B cell (primary cell): Measurements from ENCODE around the gene FMN1. TPM values are rescaled to one million over a fixed set of nuclear protein-coding genes. Genes with fewer than 3 reads are reported as not detected.

Experiments used
- ATAC-seq: fragments of 200-7000 bp; cut with Tn5 transposase; one replicate; pipeline ENCODE4 v1.10.0; 2021; ENCODE audit warnings: low read depth, mild to moderate bottlenecking, moderate number of reproducible peaks, moderate library complexity
- CTCF ChIA-PET: fragments of 350-600 bp; sonication (Branson Sonifier 250); formaldehyde crosslinking; loops from one replicate; lab custom pipeline; 2021; ENCODE audit warnings: antibody characterized with exemption, inconsistent platforms; lab: Charles Lee
- POLR2A ChIA-PET: fragments of 350-600 bp; sonication (Branson Sonifier 250); formaldehyde crosslinking; loops from one replicate; lab custom pipeline; 2021; ENCODE audit warnings: antibody characterized with exemption; lab: Charles Lee
- DNase-seq: peaks from one replicate; pipeline ENCODE4 v3.0.0; 2013
- H2AFZ ChIP-seq: 2 replicates; pipeline ENCODE4 v1.6.1; 2012; ENCODE audit warnings: mild to moderate bottlenecking, low read depth, low read length; ENCODE audit not compliant: insufficient read depth, poor library complexity, severe bottlenecking
- H3K27ac ChIP-seq, 2 donors: 1 replicate in 1 of 2; 2 replicates in 1 of 2; pipeline ENCODE4 v1.5.1; 2012 to 2013; ENCODE audit warnings: low read length in 2 of 2, mild to moderate bottlenecking in 2 of 2, moderate library complexity in 1 of 2
- H3K27me3 ChIP-seq, 4 experiments: fragments of 200-600 bp in 1 of 4; sonication (generic) in 1 of 4; replicated peaks in 1 of 4; 1 replicate in 2 of 4; 2 replicates in 2 of 4; pipeline versions ENCODE4 v1.6.1 to v1.7.0; 2013 to 2016; ENCODE audit warnings: low read length in 3 of 4, mild to moderate bottlenecking in 2 of 4, mixed read lengths in 1 of 4, moderate library complexity in 1 of 4; ENCODE audit not compliant: insufficient read depth in 4 of 4, control insufficient read depth in 3 of 4; ENCODE audit errors: control extremely low read depth in 1 of 4
- H3K36me3 ChIP-seq, 2 experiments: replicated peaks in 1 of 2; 1 replicate in 1 of 2; 2 replicates in 1 of 2; pipeline versions ENCODE4 v1.6.1 to v1.7.1; 2013; ENCODE audit warnings: low read length in 1 of 2; ENCODE audit not compliant: insufficient read depth in 2 of 2, control insufficient read depth in 1 of 2; ENCODE audit errors: control extremely low read depth in 1 of 2, extremely low read depth in 1 of 2
- H3K4me1 ChIP-seq, 2 donors: fragments of 200-600 bp in 1 of 2; sonication (generic) in 1 of 2; 1 replicate in 1 of 2; 2 replicates in 1 of 2; pipeline versions ENCODE4 v1.5.1 to v1.6.1; 2013 to 2017; ENCODE audit warnings: low read length in 2 of 2; ENCODE audit not compliant: control insufficient read depth in 2 of 2, insufficient read depth in 2 of 2
- H3K4me2 ChIP-seq: replicated peaks from 2 replicates; pipeline ENCODE3; 2012; ENCODE audit warnings: mild to moderate bottlenecking, low read depth, low read length; ENCODE audit not compliant: poor library complexity, severe bottlenecking
- H3K4me3 ChIP-seq, 5 experiments: fragments of 200-600 bp in 1 of 5; sonication (generic) in 1 of 5; 1 replicate in 3 of 5; 2 replicates in 2 of 5; pipeline versions ENCODE4 v1.5.1 to v1.7.0; 2011 to 2016; ENCODE audit warnings: low read length in 4 of 5, mild to moderate bottlenecking in 4 of 5, low read depth in 2 of 5, control low read depth in 1 of 5, moderate library complexity in 1 of 5; ENCODE audit not compliant: insufficient read depth in 1 of 5; ENCODE audit errors: control extremely low read depth in 1 of 5, extremely low read depth in 1 of 5
- H3K79me2 ChIP-seq: fragments of 200-600 bp; sonication (generic); one replicate; pipeline ENCODE4 v1.6.0; 2016; ENCODE audit warnings: low read length; ENCODE audit not compliant: control insufficient read depth, insufficient read depth
- H3K9ac ChIP-seq: fragments of 200-600 bp; sonication (generic); 2 replicates; pipeline ENCODE4 v1.6.1; 2017; ENCODE audit warnings: mild to moderate bottlenecking, low read length, moderate library complexity
- H3K9me3 ChIP-seq, 3 donors: one replicate each; pipeline versions ENCODE4 v1.6.1 to v1.7.1; 2013; ENCODE audit warnings: low read length in 2 of 3; ENCODE audit not compliant: control insufficient read depth in 2 of 3, insufficient read depth in 1 of 3; ENCODE audit errors: control extremely low read depth in 1 of 3
- H4K20me1 ChIP-seq: 2 replicates; pipeline ENCODE4 v1.6.0; 2012; ENCODE audit warnings: mild to moderate bottlenecking, low read length; ENCODE audit not compliant: insufficient read depth, control insufficient read depth, poor library complexity, severe bottlenecking
- H3K27ac Mint-ChIP-seq: one replicate; pipeline ENCODE4 v1.8.0; 2021; ENCODE audit warnings: mixed read lengths
- H3K27me3 Mint-ChIP-seq: one replicate; pipeline ENCODE4 v1.8.0; 2021; ENCODE audit warnings: mixed read lengths
- H3K4me1 Mint-ChIP-seq: one replicate; pipeline ENCODE4 v1.8.0; 2021; ENCODE audit warnings: mixed read lengths
- H3K4me3 Mint-ChIP-seq: one replicate; pipeline ENCODE4 v1.8.0; 2021; ENCODE audit warnings: mixed read lengths
- H3K9me3 Mint-ChIP-seq: one replicate; pipeline ENCODE4 v1.8.0; 2022; ENCODE audit warnings: mixed read lengths; ENCODE audit not compliant: insufficient read depth
- CTCF ChIP-seq: fragments of 200-600 bp; IDR thresholded peaks from one replicate; pipeline ENCODE4 v1.8.0; 2022; ENCODE audit warnings: antibody characterized with exemption, mild to moderate bottlenecking
- EZH2 ChIP-seq: IDR thresholded peaks from 2 replicates; pipeline ENCODE4 v1.6.1; 2012; ENCODE audit warnings: borderline replicate concordance, low read depth, mild to moderate bottlenecking, moderate library complexity, low read length; ENCODE audit not compliant: insufficient read depth, poor library complexity, severe bottlenecking
- WGBS: methylation state at CpG from one replicate; pipeline ENCODE4 v1.1.5; 2013; ENCODE audit warnings: missing lambda C conversion rate; ENCODE audit not compliant: insufficient coverage; 5-methylcytosine and 5-hydroxymethylcytosine counted together
- intact Hi-C: fragments of 100-400 bp; cut with micrococcal nuclease; formaldehyde crosslinking; loops from one replicate; pipeline ENCODE4 v1.10.0; 2022
- polyA plus RNA-seq: library from polyadenylated mRNA; depleted of rRNA; stranded (reverse); fragments of >200 nt; gene quantifications from 2 replicates; pipeline ENCODE4 v1.2.3, GENCODE V29; 2012
- total RNA-seq, 2 donors: library from RNA; stranded (reverse); fragments of 120-200 nt in 1 of 2; gene quantifications; 1 replicate in 1 of 2; 2 replicates in 1 of 2; pipeline versions ENCODE4 v1.2.3 to v1.2.4, GENCODE V29; 2013 to 2022

FMN1 gene
- total and polyA plus RNA-seq, 2 donors (not counting 1 experiment from before 2014, with no cell fraction given) = 0.21 to 0.96 TPM

GRCh38 chr15:33132722-33133345 is 61.7 kb downstream of the FMN1 start:
- H3K4me1 Mint-ChIP-seq = no peaks in the 10 kb centered on the region
- Histone ChIP-seq H3K4me1 (no peaks in the 10 kb centered on the region), H3K27ac (no peak overlapping the region), H3K36me3 (no peaks in the 10 kb centered on the region), H3K27me3 (no peaks in the 10 kb centered on the region), H4K20me1 (no peaks in the 10 kb centered on the region), H3K79me2 (no peaks in the 10 kb centered on the region), H3K4me2 (no peak overlapping the region), H2AFZ (no peak overlapping the region), H3K4me3 (no peak overlapping the region), H3K9ac (no peak overlapping the region), H3K9me3 (peaks cover 0 to 8% (median 0%) of the 10 kb centered on the region in 3 donors)
- WGBS = 83% methylated on average over 1 of the region's 3 CpGs
- intact Hi-C loops = no loop called here
- ChIA-PET CTCF (interaction anchor here (1.2 to 3.8 kb wide), 3 partner anchors 10 to 483 kb away, joined by 4 to 19 read pairs (median 9); no protein-coding TSS in a partner anchor), POLR2A (no interaction called here)
- no peaks in the 10 kb centered on the region for H3K9me3 Mint-ChIP-seq
- H3K27me3 Mint-ChIP-seq = peaks cover 13% of the 10 kb centered on the region
- H3K4me3 Mint-ChIP-seq = no peak overlapping the region
- TF ChIP-seq EZH2 = no peak
- no peak for TF ChIP-seq CTCF
- no peak for DNase-seq
- ATAC-seq = no peak
- no peak overlapping the region for H3K27ac Mint-ChIP-seq

- CTCF ChIA-PET = interaction anchor here (1.2 to 3.8 kb wide), 3 partner anchors 9 to 483 kb away, joined by 4 to 19 read pairs (median 9); no protein-coding TSS in a partner anchor
- H3K27ac Mint-ChIP-seq = no peak overlapping the region
- Histone ChIP-seq H3K4me2 (no peak overlapping the region), H3K79me2 (no peaks in the 10 kb centered on the region), H2AFZ (no peak overlapping the region), H3K4me1 (no peaks in the 10 kb centered on the region), H3K4me3 (no peak overlapping the region), H3K9ac (no peak overlapping the region), H3K9me3 (peaks cover 0 to 8% (median 0%) of the 10 kb centered on the region in 3 donors), H3K27me3 (no peaks in the 10 kb centered on the region), H4K20me1 (no peaks in the 10 kb centered on the region), H3K27ac (no peak overlapping the region), H3K36me3 (no peaks in the 10 kb centered on the region)
- DNase-seq (no peak), ATAC-seq (no peak)
- H3K9me3 Mint-ChIP-seq = no peaks in the 10 kb centered on the region
- TF ChIP-seq CTCF (no peak), EZH2 (no peak)
- no peak overlapping the region for H3K4me3 Mint-ChIP-seq
- no peaks in the 10 kb centered on the region for H3K4me1 Mint-ChIP-seq
- intact Hi-C loops = no loop called here
- POLR2A ChIA-PET = no interaction called here
- 100% methylated on average over 1 of the region's 3 CpGs for WGBS
- H3K27me3 Mint-ChIP-seq = peaks cover 8% of the 10 kb centered on the region
These were observed 62.3 kb downstream of the FMN1 start for GRCh38 chr15:33132233-33132580.
